HL-60 (cell line): ENCODE data around the gene TUFM.

ENCODE experiments used
- DNase-seq, 2 experiments: peaks; one replicate each; pipeline ENCODE4 v3.0.0-alpha.2; 2010 to 2020; ENCODE audit warnings: low read depth in 1 of 2, low spot score in 1 of 2
- H3K27ac ChIP-seq: fragments of 250-450 bp; sonication (Bioruptor Pico); replicated peaks from 2 replicates; pipeline ENCODE4 v1.5.1; 2020; ENCODE audit warnings: mild to moderate bottlenecking, moderate library complexity
- H3K27me3 ChIP-seq: fragments of 250-450 bp; sonication (Bioruptor Pico); 2 replicates; pipeline ENCODE4 v1.5.1; 2021; ENCODE audit warnings: mild to moderate bottlenecking, moderate library complexity; ENCODE audit not compliant: insufficient read depth, poor library complexity, severe bottlenecking
- H3K4me3 ChIP-seq: replicated peaks from 2 replicates; pipeline ENCODE4 v1.5.1; 2011; ENCODE audit warnings: mild to moderate bottlenecking, control low read depth, low read length; ENCODE audit not compliant: insufficient read depth
- GABPA ChIP-seq: IDR thresholded peaks from 2 replicates; pipeline ENCODE4 v1.6.1; 2012; ENCODE audit warnings: low read depth
- POLR2AphosphoS5 ChIP-seq: IDR thresholded peaks from 2 replicates; pipeline ENCODE4 v1.6.1; 2012; ENCODE audit warnings: low read depth
- SPI1 ChIP-seq: IDR thresholded peaks from 2 replicates; pipeline ENCODE4 v1.6.1; 2012; ENCODE audit warnings: low read depth, mild to moderate bottlenecking, borderline replicate concordance
- TF ChIP-seq, protein P1 (sequence below): IDR thresholded peaks from 2 replicates; pipeline ENCODE4 v1.6.1; 2012; ENCODE audit warnings: low read depth; ENCODE audit not compliant: insufficient replicate concordance
- TF ChIP-seq, protein P2 (sequence below): IDR thresholded peaks from one replicate; pipeline ENCODE4 v1.5.1; 2011; ENCODE audit warnings: low read length, control low read depth, inconsistent platforms; ENCODE audit not compliant: insufficient read depth

TUFM gene

DNA sequence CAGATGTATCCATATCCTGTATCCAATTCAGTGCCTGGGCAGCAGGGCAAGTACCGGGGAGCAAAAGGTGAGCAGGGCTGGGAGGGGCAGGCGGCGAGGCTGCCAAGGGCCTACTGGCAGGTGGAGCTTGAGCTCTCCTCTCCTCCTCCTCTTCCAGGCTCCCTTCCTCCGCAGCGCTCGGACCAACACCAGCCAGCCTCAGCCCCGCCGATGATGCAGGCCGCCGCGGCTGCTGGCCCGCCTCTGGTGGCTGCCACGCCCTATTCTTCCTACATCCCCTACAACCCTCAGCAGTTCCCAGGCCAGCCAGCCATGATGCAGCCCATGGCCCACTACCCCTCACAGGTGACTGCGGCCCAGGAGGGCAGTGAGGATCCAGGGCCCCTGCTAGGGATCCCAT lies 11.8 kb downstream of the TUFM start:
- Histone ChIP-seq H3K27ac (no peak overlapping the region), H3K27me3 (no peaks in the 10 kb centered on the region), H3K4me3 (no peak overlapping the region)
- DNase-seq: no peak
- TF ChIP-seq, protein P1, sequence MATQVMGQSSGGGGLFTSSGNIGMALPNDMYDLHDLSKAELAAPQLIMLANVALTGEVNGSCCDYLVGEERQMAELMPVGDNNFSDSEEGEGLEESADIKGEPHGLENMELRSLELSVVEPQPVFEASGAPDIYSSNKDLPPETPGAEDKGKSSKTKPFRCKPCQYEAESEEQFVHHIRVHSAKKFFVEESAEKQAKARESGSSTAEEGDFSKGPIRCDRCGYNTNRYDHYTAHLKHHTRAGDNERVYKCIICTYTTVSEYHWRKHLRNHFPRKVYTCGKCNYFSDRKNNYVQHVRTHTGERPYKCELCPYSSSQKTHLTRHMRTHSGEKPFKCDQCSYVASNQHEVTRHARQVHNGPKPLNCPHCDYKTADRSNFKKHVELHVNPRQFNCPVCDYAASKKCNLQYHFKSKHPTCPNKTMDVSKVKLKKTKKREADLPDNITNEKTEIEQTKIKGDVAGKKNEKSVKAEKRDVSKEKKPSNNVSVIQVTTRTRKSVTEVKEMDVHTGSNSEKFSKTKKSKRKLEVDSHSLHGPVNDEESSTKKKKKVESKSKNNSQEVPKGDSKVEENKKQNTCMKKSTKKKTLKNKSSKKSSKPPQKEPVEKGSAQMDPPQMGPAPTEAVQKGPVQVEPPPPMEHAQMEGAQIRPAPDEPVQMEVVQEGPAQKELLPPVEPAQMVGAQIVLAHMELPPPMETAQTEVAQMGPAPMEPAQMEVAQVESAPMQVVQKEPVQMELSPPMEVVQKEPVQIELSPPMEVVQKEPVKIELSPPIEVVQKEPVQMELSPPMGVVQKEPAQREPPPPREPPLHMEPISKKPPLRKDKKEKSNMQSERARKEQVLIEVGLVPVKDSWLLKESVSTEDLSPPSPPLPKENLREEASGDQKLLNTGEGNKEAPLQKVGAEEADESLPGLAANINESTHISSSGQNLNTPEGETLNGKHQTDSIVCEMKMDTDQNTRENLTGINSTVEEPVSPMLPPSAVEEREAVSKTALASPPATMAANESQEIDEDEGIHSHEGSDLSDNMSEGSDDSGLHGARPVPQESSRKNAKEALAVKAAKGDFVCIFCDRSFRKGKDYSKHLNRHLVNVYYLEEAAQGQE: no peak
- no peak for TF ChIP-seq GABPA
- TF ChIP-seq, protein P2, sequence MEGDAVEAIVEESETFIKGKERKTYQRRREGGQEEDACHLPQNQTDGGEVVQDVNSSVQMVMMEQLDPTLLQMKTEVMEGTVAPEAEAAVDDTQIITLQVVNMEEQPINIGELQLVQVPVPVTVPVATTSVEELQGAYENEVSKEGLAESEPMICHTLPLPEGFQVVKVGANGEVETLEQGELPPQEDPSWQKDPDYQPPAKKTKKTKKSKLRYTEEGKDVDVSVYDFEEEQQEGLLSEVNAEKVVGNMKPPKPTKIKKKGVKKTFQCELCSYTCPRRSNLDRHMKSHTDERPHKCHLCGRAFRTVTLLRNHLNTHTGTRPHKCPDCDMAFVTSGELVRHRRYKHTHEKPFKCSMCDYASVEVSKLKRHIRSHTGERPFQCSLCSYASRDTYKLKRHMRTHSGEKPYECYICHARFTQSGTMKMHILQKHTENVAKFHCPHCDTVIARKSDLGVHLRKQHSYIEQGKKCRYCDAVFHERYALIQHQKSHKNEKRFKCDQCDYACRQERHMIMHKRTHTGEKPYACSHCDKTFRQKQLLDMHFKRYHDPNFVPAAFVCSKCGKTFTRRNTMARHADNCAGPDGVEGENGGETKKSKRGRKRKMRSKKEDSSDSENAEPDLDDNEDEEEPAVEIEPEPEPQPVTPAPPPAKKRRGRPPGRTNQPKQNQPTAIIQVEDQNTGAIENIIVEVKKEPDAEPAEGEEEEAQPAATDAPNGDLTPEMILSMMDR: no peak
- no peak for TF ChIP-seq SPI1
- no peak for TF ChIP-seq POLR2AphosphoS5

DNA sequence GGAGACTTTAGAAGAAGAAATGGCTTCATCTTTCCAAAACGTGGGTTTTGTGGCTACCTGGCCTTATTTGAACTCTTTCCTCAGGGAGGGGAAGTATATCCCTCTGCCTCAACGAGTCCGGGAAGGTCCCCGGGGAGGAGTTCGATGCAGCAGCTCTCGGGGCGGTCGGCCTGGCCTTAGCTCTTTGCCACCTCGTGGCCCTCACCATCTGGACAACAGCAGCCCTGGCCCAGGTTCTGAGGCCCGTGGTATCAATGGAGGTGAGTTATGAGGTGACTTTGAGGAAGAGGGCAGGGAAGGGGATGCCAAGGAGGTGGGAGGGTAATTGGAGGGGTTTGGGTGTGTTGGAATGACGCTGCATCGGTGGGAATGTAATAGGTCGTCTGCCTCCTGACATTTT lies 15.6 kb downstream of the TUFM start:
- Histone ChIP-seq H3K4me3 (no peak overlapping the region), H3K27me3 (no peaks in the 10 kb centered on the region), H3K27ac (no peak overlapping the region)
- no peak for DNase-seq
- TF ChIP-seq SPI1 (no peak), POLR2AphosphoS5 (no peak), GABPA (no peak)
- TF ChIP-seq, protein P2: no peak
- TF ChIP-seq, protein P1: no peak

DNA sequence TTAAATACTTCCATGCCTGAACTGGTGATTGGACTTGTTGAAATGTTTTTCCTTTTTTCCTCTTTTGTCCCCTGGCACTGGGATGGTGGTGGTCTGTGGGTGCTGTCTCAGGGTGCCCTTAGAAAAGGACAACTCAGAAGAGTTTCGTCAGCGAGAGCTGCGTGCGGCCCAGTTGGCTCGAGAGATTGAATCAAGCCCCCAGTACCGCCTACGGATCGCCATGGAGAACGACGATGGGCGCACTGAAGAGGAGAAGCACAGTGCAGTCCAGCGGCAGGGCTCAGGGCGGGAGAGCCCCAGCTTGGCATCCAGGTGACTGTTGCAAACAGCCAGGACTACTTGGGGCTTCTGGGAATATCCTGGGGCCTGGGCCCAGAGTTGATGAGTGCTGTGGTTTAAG lies 16.4 kb downstream of the TUFM start:
- no peak overlapping the region for H3K27ac ChIP-seq
- no peak for DNase-seq
- no peak overlapping the region for H3K4me3 ChIP-seq
- TF ChIP-seq POLR2AphosphoS5: no peak
- TF ChIP-seq, protein P1: no peak
- no peaks in the 10 kb centered on the region for H3K27me3 ChIP-seq

DNA sequence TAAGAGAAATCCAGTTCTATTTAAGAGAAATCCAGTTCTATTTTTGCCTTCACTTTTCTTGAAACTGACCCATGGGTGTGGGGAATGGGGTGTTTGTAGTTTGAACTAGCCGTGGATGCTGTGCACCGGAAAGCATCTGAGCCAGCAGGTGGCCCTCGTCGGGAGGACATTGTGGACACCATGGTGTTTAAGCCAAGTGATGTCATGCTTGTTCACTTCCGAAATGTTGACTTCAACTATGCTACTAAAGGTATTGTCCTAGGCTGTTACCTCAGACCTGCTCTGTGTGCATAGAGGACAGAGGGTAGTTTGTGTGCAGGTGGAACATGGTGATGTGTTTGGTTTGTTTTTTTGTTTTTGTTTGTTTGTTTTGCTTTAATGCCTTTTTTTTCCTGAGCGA lies 20.0 kb downstream of the TUFM start:
- TF ChIP-seq GABPA (no peak), SPI1 (no peak), POLR2AphosphoS5 (no peak)
- Histone ChIP-seq H3K4me3 (no peak overlapping the region), H3K27ac (no peak overlapping the region), H3K27me3 (no peaks in the 10 kb centered on the region)
- DNase-seq: no peak
